HG03575 (cell line): ENCODE measurements around the gene ITCH.
"Not testable (repeated sequence)": the region's sequence is repeated elsewhere in the genome, so short reads cannot be mapped to it uniquely, and the experiment has no call there.

Experiments
- ATAC-seq: cut with Tn5 transposase; IDR thresholded peaks from one replicate; pipeline ENCODE4 v1.9.1; 2021; ENCODE audit not compliant: unreplicated experiment, insufficient number of reproducible peaks, low FRiP score; ENCODE audit errors: extremely low read depth

Gene ITCH

DNA sequence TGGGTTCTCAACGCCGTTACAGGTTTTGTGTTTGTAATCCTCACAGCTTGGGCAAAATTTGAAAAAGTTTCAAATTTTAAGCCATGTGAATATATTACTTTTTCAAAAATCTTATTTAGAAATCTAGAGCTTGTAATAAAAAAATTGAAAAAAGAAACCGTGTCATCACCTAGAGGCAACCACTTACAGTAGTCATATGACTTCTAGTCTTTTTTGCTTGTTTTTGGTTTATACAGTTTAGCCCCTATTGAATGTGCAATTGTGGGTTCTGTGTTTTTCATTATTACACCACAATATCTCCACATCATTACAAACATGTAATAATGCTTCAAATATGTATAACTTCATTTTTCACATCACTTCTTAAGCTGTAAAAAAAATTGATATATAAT lies 154.0 kb downstream of the ITCH start:
- ATAC-seq: no peak

DNA sequence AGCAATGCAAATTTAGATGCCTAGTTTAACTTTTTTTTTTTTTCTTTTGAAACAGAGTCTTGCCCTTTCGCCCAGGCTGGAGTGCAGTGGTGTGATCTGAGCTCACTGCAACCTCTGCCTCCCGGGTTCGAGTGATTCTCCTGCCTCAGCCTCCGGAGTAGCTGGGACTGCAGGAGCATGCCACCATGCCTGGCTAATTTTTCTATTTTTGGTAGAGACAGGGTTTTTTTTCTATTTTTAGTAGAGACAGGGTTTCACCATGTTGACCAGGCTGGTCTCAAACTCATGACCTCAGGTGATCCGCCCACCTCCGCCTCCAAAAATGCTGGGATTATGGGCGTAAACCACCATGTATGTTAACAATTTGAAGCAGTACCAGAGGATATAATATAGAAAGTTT lies 155.8 kb downstream of the ITCH start:
- ATAC-seq: not testable (repeated sequence)

DNA sequence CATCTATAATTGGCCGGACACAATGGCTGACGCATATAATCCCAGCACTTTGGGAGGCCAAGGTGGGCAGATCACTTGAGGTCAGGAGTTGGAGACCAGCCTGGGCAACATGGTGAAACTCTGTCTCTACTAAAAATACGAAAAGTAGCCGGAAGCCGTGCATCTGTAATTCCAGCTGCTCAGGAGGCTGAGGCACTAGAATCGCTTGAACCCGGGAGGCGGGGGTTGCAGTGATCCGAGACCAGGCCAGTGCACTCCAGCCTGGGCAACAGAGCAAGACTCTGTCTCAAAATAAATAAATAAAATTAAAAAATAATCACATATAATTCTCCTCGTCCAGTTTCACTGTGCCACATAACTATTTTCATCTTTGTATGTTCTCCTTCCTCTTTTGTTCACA lies 156.8 kb downstream of the ITCH start:
- ATAC-seq: not testable (repeated sequence)

DNA sequence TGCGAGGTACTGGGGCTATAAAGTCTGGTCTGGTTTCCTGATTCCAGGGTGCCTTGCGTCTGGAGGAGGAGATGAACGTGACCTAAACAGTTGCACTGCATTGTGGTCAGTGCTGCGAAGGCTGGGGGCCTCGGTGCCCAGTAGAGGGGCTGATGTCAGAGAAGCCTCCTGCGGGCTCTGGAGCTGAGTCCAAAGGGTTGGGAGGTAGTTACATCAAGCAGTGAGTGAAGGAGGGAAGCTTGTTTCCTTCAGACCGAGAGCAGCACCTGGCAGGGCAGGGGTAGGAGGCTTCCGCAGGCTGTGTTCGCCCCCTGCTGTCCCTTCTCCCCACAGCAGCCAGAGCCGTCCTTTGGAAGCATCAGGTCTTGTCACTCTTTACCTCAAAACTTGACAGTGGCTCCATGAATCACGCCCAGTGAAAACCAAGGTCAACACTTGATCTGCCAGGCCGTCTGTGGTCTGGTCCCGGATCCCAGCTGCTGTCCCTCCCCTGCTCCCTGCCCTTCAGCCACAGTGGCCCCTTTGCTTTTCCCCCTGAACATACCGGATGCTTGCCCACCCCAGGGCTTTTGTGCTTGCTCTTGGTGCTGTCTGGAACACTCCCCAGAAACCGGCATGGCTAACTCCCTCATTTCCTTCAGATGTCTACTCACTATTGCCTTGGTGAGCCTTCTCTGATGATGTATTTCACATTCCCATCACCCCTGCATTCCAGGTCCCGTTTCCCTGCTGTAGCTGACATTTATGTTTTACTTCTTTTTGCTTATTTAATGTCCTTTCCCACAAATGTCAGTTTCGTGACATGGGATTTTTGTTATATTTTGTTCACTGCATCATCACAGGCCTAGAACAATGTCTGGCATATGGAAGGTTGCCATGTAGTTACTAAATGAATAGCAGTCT lies 160.1 kb downstream of the ITCH start:
- no peak for ATAC-seq

DNA sequence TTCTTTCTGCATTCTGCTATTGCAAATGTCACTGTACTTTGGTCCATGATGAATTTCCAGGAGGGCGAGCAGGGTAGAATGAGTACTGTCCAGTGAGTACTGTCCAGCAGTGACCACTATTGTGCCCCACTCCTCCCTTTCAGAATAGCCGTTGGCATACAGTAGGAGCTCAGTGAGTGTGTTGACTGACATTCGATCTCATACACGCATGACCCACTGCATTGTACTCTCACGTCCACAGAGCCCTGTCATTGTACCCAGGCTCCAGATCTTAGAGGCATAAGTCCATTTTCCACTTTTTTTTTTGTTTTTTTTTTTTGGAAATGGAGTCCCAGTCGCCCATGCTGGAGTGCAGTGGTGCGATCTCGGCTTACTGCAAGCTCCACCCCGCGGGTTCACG lies 161.4 kb downstream of the ITCH start:
- ATAC-seq: no peak

DNA sequence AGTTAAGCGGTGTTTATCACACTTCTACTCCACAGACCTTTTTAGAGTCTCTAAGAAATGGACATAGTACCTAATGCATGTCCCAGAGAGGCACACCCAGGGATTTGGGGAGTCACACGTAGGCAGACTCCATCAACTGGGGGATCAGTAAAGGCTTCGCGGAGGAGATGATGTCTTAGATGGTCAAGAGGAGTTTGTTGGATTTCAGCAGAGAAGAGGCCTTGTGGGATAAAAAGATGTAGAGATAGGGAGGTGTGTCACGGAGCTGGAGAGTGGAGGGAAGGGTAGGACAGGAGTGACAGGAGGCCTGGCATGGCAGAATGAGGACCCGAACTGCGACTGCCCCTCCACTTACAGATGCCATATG lies 162.3 kb downstream of the ITCH start:
- ATAC-seq: no peak

DNA sequence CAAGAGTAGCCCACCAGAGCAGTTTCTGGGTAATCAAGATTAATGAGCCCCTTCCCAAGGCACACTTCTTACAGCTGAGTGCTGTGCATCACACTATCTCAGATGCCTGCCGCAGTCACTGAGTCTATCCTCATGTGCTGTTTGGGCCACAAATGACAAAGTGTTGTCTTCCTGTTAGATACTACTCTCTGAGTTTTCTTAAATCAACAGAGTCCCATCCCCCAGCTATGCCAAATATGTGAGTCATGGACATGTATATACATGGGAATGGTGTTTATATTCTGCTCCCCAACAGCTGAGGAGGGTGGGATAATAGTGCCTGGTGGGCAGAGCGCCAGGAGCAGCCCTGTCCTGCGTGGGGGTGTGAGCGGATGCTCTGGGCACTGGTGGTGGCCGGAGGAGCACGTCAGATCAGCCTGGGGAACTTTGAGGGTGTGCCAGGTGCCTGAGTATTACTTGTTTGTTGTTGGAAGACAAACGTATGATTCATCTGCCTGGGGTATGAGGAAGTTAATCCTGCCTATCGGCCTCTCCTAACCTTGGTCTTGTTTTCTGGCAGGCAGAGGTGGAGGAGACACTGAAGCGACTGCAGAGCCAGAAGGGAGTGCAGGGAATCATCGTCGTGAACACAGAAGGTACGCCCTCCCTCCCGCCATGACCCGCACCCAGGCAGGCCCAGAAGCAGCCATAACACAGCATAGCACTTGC lies 162.8 kb downstream of the ITCH start:
- ATAC-seq: no peak

DNA sequence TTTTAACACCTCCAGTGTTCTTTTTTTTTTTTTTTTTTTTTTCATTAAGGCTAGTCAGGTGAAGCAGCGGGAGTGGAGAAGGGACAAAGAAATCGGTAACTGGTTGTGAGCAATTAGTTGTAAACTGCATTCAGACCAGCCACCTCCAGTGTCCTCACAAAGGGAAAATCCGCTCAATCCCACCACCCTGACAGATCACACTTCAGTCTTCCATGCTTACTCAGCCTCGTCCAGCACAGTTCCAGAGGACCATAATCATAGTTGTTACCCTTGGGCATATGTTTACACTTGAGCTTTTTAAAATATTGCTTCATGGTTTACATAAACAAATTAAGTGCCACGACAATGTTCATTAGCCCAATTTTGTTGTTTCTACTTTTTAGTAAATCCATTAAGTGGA lies 163.4 kb downstream of the ITCH start:
- ATAC-seq: no peak

DNA sequence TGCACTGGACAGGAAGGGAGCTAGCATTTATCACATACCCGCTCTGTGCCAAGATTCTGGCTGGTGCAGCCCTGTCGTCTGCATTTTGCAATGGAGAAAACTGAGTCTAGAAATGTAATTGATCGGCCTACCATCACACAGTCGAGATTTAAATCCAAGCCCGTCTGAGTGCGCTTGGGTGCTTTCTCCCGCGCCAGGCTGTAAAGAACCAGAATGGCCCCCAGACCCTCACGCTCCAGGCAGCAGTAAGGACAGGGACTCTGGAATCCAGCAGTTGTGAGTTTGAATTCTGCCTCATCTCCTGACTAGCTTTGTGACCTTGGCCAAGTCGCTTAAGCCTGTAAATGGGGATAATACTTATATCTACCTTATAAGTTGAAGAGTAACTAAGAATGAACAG lies 163.9 kb downstream of the ITCH start:
- no peak for ATAC-seq

DNA sequence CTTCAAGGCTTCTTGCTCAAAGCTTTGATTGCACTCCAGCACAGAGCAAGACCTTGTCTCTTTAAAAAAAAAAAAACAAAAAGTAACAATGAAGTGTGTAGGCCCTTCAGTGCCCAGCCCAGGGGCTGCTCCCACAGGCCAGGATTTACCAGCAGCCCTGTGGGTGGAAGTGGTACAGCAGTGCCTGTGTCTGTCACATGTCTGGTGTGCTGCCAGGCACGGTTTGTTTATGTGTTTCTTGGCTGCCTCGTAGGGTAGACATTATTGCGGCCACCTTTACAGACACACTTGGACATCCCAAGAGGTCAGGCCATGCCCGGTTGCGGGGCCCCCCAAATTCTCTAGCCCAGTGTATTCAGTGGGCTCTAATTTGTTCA lies 165.8 kb downstream of the ITCH start:
- ATAC-seq: no peak

DNA sequence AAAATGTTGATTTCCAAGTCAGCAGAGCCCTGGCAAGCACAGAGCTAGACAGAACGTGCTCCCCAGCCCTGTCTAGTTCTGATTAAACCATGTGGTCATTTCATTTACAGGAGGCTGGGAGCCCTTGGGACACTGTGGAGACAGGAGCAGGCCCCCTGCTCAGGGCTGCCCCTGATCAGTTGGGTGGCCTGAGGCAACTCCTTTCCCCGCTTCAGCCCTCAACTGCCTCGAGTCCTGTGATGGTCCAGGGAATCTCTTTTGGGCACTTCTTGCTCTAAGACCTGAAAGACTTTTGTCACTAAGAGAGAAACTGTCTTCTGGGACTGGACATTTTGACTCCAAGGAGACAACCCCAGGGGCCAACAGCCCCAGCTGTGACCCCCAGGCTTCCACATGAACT lies 166.7 kb downstream of the ITCH start:
- ATAC-seq: no peak

DNA sequence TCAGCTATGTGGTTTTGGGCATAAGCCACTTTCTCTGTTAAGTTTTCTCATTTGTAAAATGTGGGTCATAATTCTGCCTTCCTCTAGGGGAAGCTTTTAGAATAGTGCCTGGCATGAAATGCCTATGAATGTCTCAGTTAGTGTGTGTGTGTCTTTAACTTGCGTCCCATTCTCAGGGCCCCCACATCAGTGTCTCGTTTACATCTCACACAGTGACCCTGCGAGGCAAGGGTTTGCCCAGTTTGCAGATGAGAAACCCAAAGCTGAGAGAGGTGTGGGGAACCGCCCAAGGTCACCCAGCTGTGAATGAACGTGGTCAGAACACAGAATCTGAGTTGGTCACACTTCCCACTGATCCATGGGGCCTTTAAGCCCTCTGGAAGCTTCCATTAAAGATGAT lies 167.3 kb downstream of the ITCH start:
- ATAC-seq: no peak

DNA sequence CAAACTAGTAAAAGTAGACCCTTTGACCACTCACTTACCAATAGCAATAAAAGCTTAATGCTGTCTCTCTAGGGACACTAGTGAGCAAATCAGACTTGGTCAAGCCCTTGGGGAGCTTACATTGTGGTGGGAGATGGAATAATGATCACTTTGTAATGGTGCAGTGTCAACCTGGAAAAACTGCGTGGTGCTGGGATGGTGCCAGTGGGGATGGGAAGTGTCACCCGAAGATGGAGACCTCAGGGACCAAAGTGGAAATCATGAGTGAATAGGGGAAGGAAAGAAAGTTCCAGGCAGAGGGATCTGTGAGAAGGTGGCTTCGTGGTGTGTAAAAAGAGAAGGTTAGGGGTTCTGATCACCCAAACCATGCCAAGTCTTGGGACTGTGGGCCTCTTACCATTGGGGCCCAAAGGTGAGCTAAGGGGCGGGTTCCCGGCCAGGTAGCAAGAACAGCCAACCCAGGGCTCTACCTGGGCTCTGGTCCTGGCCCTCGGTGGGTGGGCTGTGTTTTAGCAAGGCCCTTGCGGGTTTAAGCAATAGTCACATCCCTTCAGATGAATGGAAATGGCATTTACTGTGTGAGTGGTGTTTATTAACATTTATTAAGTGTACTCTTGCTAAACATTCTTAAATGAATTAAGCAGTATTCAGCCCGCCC lies 168.7 kb downstream of the ITCH start:
- no peak for ATAC-seq

DNA sequence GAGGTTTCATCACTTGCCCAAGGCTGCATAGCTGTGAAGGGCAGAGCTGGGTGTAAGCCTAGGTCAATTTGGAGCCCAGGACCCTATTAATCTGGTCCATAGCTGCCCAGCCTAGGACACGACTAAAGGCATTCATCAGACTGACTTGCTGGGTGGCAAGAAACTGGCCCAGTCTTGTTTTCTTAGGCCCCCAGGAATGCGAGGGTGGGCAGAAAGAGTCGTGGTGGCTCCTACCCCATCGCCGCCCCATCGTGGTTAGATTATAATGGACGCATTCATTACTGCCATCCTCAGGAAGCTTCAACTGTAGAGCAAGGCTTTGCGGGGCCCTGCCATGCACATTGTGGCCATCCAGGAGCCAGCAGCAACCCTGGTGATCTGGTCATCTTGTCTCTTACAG lies 169.2 kb downstream of the ITCH start:
- no peak for ATAC-seq

DNA sequence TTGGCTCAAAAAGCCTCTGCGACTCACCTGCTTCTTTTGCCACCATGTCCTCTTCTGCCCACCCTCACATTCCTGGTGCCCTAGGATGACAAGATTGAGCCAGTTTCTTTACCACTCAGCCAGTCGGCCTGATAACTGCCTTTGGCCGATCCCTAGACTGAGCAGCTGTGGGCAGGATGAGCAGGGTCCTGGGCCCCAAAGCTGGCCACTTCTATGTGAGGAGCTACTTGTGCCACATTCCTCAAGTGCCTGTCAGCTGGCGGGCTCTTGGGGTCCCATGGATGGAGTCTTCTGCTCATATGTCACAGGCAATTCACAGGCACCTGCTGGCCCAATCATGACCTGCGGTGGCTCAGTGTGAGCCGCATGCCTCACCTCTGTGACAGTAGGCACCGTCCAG lies 169.7 kb downstream of the ITCH start:
- ATAC-seq: no peak

DNA sequence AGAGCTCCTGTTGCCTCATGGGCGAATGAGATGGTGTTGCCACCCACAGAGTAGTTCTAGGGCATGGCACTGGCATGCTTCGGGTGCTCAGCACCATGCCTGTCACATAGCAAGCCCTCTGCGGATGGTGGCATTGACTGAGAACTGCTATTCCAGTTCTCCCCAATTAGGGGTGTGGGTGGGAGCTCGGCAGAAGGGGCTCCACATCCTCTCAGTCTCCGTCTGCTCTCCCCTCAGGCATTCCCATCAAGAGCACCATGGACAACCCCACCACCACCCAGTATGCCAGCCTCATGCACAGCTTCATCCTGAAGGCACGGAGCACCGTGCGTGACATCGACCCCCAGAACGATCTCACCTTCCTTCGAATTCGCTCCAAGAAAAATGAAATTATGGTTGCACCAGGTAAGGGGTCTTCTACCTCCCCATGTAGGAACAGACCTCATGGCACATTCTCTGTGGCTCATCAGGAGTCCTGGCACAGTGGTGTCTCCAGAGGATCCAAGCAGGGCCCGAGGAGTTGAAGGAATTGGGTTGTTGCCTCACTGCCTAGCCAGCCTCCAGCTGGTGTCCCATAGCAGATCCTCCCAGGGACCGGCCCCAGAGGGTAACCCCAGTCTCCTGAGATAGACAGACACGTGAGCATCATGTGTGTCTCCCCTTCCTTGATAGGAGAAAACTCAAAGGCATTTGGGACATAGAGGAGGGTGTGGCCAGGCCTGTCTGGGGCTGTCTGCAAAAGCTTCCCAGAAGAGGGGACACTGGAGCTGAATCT lies 171.5 kb downstream of the ITCH start:
- no peak for ATAC-seq

DNA sequence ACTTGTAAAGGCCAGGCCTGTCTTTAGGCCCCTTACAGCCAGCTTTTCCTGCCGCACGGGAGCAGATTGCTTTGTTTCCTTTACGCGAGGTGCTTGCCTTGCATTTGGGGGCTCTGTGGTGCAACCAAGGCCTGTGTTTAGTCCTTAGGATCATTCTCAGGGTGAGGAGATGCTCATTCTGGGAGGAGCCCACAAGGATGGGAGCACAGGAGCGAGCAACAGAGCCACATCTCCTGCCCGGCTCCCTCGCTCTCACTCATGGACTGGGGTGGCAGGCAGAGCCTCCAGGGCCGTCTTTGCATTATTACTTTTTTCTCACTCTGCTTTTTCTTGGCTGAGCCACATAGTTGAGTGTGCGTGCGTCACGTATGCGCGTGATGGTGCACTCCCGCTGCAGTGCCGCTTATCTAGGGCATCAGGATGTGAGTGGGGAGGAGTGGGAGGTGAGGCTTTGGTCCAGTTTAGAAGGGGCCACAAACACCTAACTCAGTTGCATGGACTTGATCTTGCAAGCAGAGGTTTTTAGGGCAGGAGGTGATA lies 172.3 kb downstream of the ITCH start:
- no peak for ATAC-seq

DNA sequence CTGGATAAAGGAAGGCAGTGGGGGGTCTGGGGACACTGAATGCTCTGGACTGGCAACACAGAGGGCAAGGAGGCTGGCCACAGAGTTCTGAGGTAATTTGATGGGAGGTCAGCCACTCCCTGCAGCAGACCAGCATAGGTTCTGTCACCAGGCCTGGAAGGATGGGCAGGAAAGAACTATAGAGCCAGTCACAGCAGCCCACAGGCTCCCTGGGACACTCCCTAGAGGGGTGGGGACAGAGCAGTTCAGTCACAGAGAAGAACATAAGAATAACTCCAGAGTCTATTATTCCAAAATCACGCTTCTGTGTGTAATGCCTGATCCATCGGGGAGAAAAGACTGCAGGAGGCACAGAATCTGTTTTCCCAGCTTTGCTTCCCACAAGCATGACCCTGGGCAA lies 172.8 kb downstream of the ITCH start:
- ATAC-seq: no peak

DNA sequence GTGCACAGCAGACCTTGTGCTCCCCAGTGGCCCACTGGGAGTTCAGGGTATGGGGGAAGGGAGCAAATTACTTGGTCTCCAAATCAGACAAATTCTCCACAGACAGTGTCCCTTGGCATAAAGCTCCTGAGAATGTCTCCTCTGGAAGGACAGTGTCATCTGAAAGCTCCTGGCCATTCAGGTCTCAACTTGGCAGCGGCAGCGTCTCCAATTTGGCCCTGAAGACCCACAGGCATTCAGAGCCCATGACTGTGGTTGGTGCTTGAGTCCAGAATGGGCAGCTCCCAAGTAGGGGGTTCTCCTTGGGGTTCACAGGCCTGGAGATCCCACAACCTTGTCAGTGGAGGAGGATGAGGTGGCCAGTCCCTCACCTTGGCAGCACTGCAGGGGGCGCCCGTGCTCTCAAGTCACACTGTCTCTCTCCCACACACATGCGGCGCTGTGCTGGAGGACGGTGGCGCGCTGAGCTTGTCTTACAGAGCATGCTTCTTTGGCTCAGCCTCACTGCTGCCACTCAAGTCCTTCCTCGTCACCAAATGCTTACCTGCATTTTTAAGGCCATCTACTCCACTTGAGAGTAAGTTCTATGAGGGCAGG lies 173.8 kb downstream of the ITCH start:
- no peak for ATAC-seq
